ENCODE measurements around the gene INHA.

INHA gene

GRCh38 chr2:219615894-219616293, 43.8 kb downstream of the INHA start:
- Histone ChIP-seq H3K9me3 (replicated peaks in 1 of 2; ENCODE audit: control insufficient read depth in 2 of 2, insufficient read depth in 1 of 2, low read depth in 1 of 2, low read length in 2 of 2) (no peaks in the 10 kb centered on the region), H3K9ac (ENCODE audit: low read depth, low read length, poor library complexity) (no peak overlapping the region), H4K8ac (ENCODE audit: low read depth, low read length) (no peak overlapping the region), H2AK5ac (ENCODE audit: low read depth, low read length) (no peak overlapping the region), H3K18ac (ENCODE audit: low read length) (no peak overlapping the region), H3K27me3 (ENCODE audit: control insufficient read depth in 3 of 3, insufficient read depth in 3 of 3, low read depth in 1 of 3, low read length in 3 of 3) (peaks cover 0 to 1% (median 0%) of the 10 kb centered on the region in 3 experiments), H3K4me3 (ENCODE audit: low read length in 2 of 2) (peak overlapping the region in 1 of 2 donors; percentile 52), H2BK5ac (ENCODE audit: low read length) (no peak overlapping the region), H3K79me1 (ENCODE audit: low read depth, low read length) (no peaks in the 10 kb centered on the region), H3K23ac (ENCODE audit: low read depth, low read length, poor library complexity) (peak overlapping the region; percentile 10), H2AFZ (ENCODE audit: low read length) (no peak overlapping the region), H2BK120ac (ENCODE audit: low read depth, low read length) (no peak overlapping the region), H3K4me2 (ENCODE audit: insufficient read depth, low read length, poor library complexity, severe bottlenecking) (no peak overlapping the region), H4K91ac (ENCODE audit: low read depth, low read length, poor library complexity) (no peak overlapping the region), H3K14ac (ENCODE audit: low read length) (no peak overlapping the region), H2BK15ac (ENCODE audit: low read length) (no peak overlapping the region), H3K36me3 (replicated peaks in 1 of 2; ENCODE audit: control insufficient read depth in 2 of 2, insufficient read depth in 2 of 2, low read length in 2 of 2) (peaks cover 2 to 27% of the 10 kb centered on the region in 2 donors), H3K4me1 (ENCODE audit: control insufficient read depth in 2 of 2, insufficient read depth in 1 of 2, low read depth in 1 of 2, low read length in 2 of 2) (no peaks in the 10 kb centered on the region), H3K4ac (ENCODE audit: low read length) (no peak overlapping the region), H3K27ac (replicated peaks; ENCODE audit: low read length) (no peak overlapping the region), H2BK12ac (ENCODE audit: low read length) (no peak overlapping the region)
- no peak for DNase-seq (ENCODE audit: low spot score)
- WGBS, 2 donors (ENCODE audit: extremely low coverage in 2 of 2, insufficient read length in 2 of 2, insufficient replicate concordance in 1 of 2) = no CpG with 5 or more reads among the region's 12 CpGs

- Histone ChIP-seq H3K4me1 (ENCODE audit: control insufficient read depth in 2 of 2, insufficient read depth in 1 of 2, low read depth in 1 of 2, low read length in 2 of 2) (no peaks in the 10 kb centered on the region), H3K9ac (ENCODE audit: low read depth, low read length, poor library complexity) (no peak overlapping the region), H2AFZ (ENCODE audit: low read length) (no peak overlapping the region), H3K18ac (ENCODE audit: low read length) (no peak overlapping the region), H2BK15ac (ENCODE audit: low read length) (no peak overlapping the region), H3K27me3 (ENCODE audit: control insufficient read depth in 3 of 3, insufficient read depth in 3 of 3, low read depth in 1 of 3, low read length in 3 of 3) (peaks cover 0 to 6% (median 0%) of the 10 kb centered on the region in 3 experiments), H3K4ac (ENCODE audit: low read length) (no peak overlapping the region), H3K27ac (replicated peaks; ENCODE audit: low read length) (no peak overlapping the region), H3K14ac (ENCODE audit: low read length) (no peak overlapping the region), H3K4me3 (ENCODE audit: low read length in 2 of 2) (no peak overlapping the region), H3K23ac (ENCODE audit: low read depth, low read length, poor library complexity) (no peak overlapping the region), H3K9me3 (replicated peaks in 1 of 2; ENCODE audit: control insufficient read depth in 2 of 2, insufficient read depth in 1 of 2, low read depth in 1 of 2, low read length in 2 of 2) (no peaks in the 10 kb centered on the region), H4K91ac (ENCODE audit: low read depth, low read length, poor library complexity) (no peak overlapping the region), H3K36me3 (replicated peaks in 1 of 2; ENCODE audit: control insufficient read depth in 2 of 2, insufficient read depth in 2 of 2, low read length in 2 of 2) (peaks cover 2 to 25% of the 10 kb centered on the region in 2 donors), H4K8ac (ENCODE audit: low read depth, low read length) (no peak overlapping the region), H2AK5ac (ENCODE audit: low read depth, low read length) (no peak overlapping the region), H2BK120ac (ENCODE audit: low read depth, low read length) (no peak overlapping the region), H2BK5ac (ENCODE audit: low read length) (no peak overlapping the region), H2BK12ac (ENCODE audit: low read length) (no peak overlapping the region), H3K4me2 (ENCODE audit: insufficient read depth, low read length, poor library complexity, severe bottlenecking) (no peak overlapping the region), H3K79me1 (ENCODE audit: low read depth, low read length) (no peaks in the 10 kb centered on the region)
- no CpG with 5 or more reads among the region's 4 CpGs for WGBS, 2 donors (ENCODE audit: extremely low coverage in 2 of 2, insufficient read length in 2 of 2, insufficient replicate concordance in 1 of 2)
- no peak for DNase-seq (ENCODE audit: low spot score)
These were observed 44.4 kb downstream of the INHA start for GRCh38 chr2:219616550-219616949.

DNA sequence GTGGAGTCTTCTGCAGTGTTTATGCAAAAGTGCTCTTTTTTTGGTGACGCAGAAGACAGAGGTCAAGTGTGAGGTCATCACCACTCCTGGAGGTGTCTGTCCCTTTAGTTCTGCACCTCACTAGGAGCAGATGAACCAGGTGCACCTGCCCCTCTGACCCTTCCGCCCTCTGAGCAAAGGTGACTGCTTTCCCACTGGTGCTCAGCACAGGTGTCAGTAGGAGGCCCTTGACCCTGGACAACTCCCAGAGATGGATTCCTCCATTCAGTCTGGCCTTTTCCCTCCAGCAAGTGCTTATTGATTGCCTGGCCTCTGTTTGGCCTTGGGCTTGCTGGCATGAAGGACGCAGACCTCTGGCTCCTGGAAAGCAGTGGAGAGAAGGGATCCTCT, 46.6 kb downstream of the INHA start:
- Histone ChIP-seq H2BK12ac (ENCODE audit: low read length) (no peak overlapping the region), H3K23ac (ENCODE audit: low read depth, low read length, poor library complexity) (no peak overlapping the region), H3K27ac (replicated peaks; ENCODE audit: low read length) (no peak overlapping the region), H3K79me1 (ENCODE audit: low read depth, low read length) (no peaks in the 10 kb centered on the region), H3K4me1 (ENCODE audit: control insufficient read depth in 2 of 2, insufficient read depth in 1 of 2, low read depth in 1 of 2, low read length in 2 of 2) (no peaks in the 10 kb centered on the region), H2BK5ac (ENCODE audit: low read length) (no peak overlapping the region), H2BK15ac (ENCODE audit: low read length) (no peak overlapping the region), H4K8ac (ENCODE audit: low read depth, low read length) (no peak overlapping the region), H3K9me3 (replicated peaks in 1 of 2; ENCODE audit: control insufficient read depth in 2 of 2, insufficient read depth in 1 of 2, low read depth in 1 of 2, low read length in 2 of 2) (no peaks in the 10 kb centered on the region), H3K4me3 (ENCODE audit: low read length in 2 of 2) (no peak overlapping the region), H3K14ac (ENCODE audit: low read length) (no peak overlapping the region), H2AFZ (ENCODE audit: low read length) (no peak overlapping the region), H3K9ac (ENCODE audit: low read depth, low read length, poor library complexity) (no peak overlapping the region), H2BK120ac (ENCODE audit: low read depth, low read length) (no peak overlapping the region), H3K4ac (ENCODE audit: low read length) (no peak overlapping the region), H3K18ac (ENCODE audit: low read length) (no peak overlapping the region), H2AK5ac (ENCODE audit: low read depth, low read length) (no peak overlapping the region), H3K36me3 (replicated peaks in 1 of 2; ENCODE audit: control insufficient read depth in 2 of 2, insufficient read depth in 2 of 2, low read length in 2 of 2) (peaks cover 2 to 17% of the 10 kb centered on the region in 2 donors), H4K91ac (ENCODE audit: low read depth, low read length, poor library complexity) (no peak overlapping the region), H3K4me2 (ENCODE audit: insufficient read depth, low read length, poor library complexity, severe bottlenecking) (no peak overlapping the region), H3K27me3 (ENCODE audit: control insufficient read depth in 3 of 3, insufficient read depth in 3 of 3, low read depth in 1 of 3, low read length in 3 of 3) (peaks cover 0 to 24% (median 0%) of the 10 kb centered on the region in 3 experiments)
- no peak for DNase-seq (ENCODE audit: low spot score)
- no CpG with 5 or more reads among the region's 3 CpGs for WGBS, 2 donors (ENCODE audit: extremely low coverage in 2 of 2, insufficient read length in 2 of 2, insufficient replicate concordance in 1 of 2)

GRCh38 chr2:219619235-219619634, 47.1 kb downstream of the INHA start:
- no peaks in the 10 kb centered on the region for H3K4me1 ChIP-seq (ENCODE audit: control insufficient read depth in 2 of 2, insufficient read depth in 1 of 2, low read depth in 1 of 2, low read length in 2 of 2)
- H3K36me3 ChIP-seq (replicated peaks in 1 of 2; ENCODE audit: control insufficient read depth in 2 of 2, insufficient read depth in 2 of 2, low read length in 2 of 2) = peaks cover 2 to 14% of the 10 kb centered on the region in 2 donors
- no peak overlapping the region for H3K27ac ChIP-seq (replicated peaks; ENCODE audit: low read length)
- no peak overlapping the region for H2BK120ac ChIP-seq (ENCODE audit: low read depth, low read length)
- no peaks in the 10 kb centered on the region for H3K9me3 ChIP-seq (replicated peaks in 1 of 2; ENCODE audit: control insufficient read depth in 2 of 2, insufficient read depth in 1 of 2, low read depth in 1 of 2, low read length in 2 of 2)
- no peak overlapping the region for H3K9ac ChIP-seq (ENCODE audit: low read depth, low read length, poor library complexity)
- peaks cover 0 to 29% (median 0%) of the 10 kb centered on the region in 3 experiments for H3K27me3 ChIP-seq (ENCODE audit: control insufficient read depth in 3 of 3, insufficient read depth in 3 of 3, low read depth in 1 of 3, low read length in 3 of 3)
- no CpG with 5 or more reads among the region's 4 CpGs for WGBS, 2 donors (ENCODE audit: extremely low coverage in 2 of 2, insufficient read length in 2 of 2, insufficient replicate concordance in 1 of 2)
- H2BK12ac ChIP-seq (ENCODE audit: low read length) = no peak overlapping the region
- H2BK5ac ChIP-seq (ENCODE audit: low read length) = no peak overlapping the region
- no peak for DNase-seq (ENCODE audit: low spot score)
- no peak overlapping the region for H3K23ac ChIP-seq (ENCODE audit: low read depth, low read length, poor library complexity)
- H2AK5ac ChIP-seq (ENCODE audit: low read depth, low read length) = no peak overlapping the region
- H3K4me3 ChIP-seq (ENCODE audit: low read length in 2 of 2) = no peak overlapping the region
- H4K8ac ChIP-seq (ENCODE audit: low read depth, low read length) = no peak overlapping the region
- H2BK15ac ChIP-seq (ENCODE audit: low read length) = no peak overlapping the region
- H3K4ac ChIP-seq (ENCODE audit: low read length) = no peak overlapping the region
- no peaks in the 10 kb centered on the region for H3K79me1 ChIP-seq (ENCODE audit: low read depth, low read length)
- H4K91ac ChIP-seq (ENCODE audit: low read depth, low read length, poor library complexity) = no peak overlapping the region
- H2AFZ ChIP-seq (ENCODE audit: low read length) = no peak overlapping the region
- no peak overlapping the region for H3K18ac ChIP-seq (ENCODE audit: low read length)
- no peak overlapping the region for H3K4me2 ChIP-seq (ENCODE audit: insufficient read depth, low read length, poor library complexity, severe bottlenecking)
- H3K14ac ChIP-seq (ENCODE audit: low read length) = no peak overlapping the region
